HG03457 (cell line): Measurements from ENCODE around the gene CFL2.

ENCODE experiments used
- ATAC-seq: cut with Tn5 transposase; IDR thresholded peaks from one replicate; pipeline ENCODE4 v1.9.1; 2021; ENCODE audit warnings: moderate number of reproducible peaks; ENCODE audit not compliant: unreplicated experiment

Gene CFL2

GRCh38 chr14:34676516-34677211, 37.7 kb downstream of the CFL2 start:
- no peak for ATAC-seq

DNA sequence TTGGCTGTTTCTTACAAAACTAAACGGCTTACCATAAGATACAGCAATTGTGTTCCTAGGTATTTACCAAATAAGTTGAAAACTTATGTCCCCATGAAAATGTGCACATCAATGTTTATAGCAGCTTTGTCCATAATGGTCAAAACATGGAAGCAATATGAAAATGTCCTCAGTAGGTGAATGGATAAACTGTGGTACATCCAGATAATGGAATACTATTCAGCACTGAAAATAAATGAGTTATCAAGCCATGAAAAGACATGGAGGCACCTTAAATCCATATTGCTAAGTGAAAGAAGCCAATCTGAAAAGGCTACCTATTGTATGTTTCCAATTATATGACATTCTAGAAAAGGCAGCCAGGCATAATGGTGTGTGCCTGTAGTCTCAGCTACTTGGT, 40.7 kb downstream of the CFL2 start:
- ATAC-seq = no peak

GRCh38 chr14:34671716-34672115, 42.7 kb downstream of the CFL2 start:
- no peak for ATAC-seq

GRCh38 chr14:34668111-34668510, 46.3 kb downstream of the CFL2 start:
- ATAC-seq = no peak

DNA sequence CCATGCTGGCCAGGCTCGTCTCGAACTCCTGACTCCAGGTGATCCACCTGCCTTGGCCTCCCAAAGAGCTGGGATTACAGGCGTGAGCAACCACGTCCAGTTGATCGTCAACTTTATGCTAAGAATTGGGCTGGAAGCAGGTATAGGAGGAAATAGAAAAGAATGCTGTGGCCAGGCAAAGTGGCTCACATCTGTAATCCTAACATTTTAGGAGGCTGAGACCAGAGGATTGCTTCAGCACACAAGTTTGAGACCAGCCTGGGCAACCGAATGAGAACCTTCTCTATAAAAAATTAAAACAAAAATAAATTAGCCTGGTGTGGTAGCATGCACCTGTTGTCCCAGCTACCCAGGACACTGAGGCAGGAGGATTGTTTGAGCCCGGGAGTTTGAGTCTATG, 47.4 kb downstream of the CFL2 start:
- ATAC-seq = no peak

DNA sequence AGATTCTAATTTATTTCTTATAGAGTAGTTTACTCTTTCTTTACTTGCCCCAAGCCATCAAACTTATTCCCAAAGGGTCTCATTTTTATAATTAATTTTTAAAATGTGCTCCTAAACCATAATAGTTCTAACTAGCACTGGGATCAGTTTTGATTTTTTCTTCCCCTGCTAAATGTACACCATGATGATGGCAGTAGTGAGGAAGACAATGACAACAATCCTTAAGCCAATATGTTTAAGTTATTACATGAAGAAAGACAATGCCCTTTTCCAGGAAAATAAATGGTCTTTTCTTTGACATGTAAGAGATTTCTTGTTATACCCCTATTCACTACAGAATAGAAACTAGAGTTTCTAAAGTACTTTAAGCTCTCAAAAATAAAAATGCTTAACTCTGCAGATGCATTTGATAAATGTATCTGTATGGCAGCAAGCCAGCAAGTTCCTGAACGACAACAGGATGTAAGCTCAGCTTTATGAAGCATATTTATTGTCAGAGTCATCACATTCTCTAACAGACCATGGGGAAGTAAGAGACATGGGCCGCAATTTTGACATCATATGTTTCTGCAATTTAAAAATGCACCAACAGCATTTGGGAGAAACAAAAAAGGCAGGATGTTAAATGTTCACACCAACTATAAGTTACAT, 48.5 kb downstream of the CFL2 start:
- ATAC-seq = no peak

- ATAC-seq = no peak
Observed at GRCh38 chr14:34662561-34663088, 51.8 kb downstream of the CFL2 start.

GRCh38 chr14:34660796-34661195, 53.6 kb downstream of the CFL2 start:
- no peak for ATAC-seq
